Activated naive CD4-positive, alpha-beta T cell treated with anti-CD3 and anti-CD28 coated beads, Interleukin-2, amount 10 ng/mL, durations not matched to agents 7 days and 5 days (primary cell): Measurements from ENCODE around the gene CPZ.
"Not testable (repeated sequence)": the region's sequence is repeated elsewhere in the genome, so short reads cannot be mapped to it uniquely, and the experiment has no call there.

Source experiments
- CTCF ChIA-PET: fragments of 350-600 bp; sonication (Branson Sonifier 250); formaldehyde crosslinking; loops from one replicate; lab custom pipeline; 2021; ENCODE audit warnings: antibody characterized with exemption; lab: Charles Lee
- DNase-seq: peaks from one replicate; pipeline ENCODE4 v3.0.0-alpha.2; 2020
- H3K27ac Mint-ChIP-seq: one replicate; pipeline ENCODE4 v1.8.0; 2021; ENCODE audit warnings: mild to moderate bottlenecking, moderate library complexity, mixed read lengths
- H3K27me3 Mint-ChIP-seq: one replicate; pipeline ENCODE4 v1.8.0; 2021; ENCODE audit warnings: mild to moderate bottlenecking, mixed read lengths
- H3K36me3 Mint-ChIP-seq: one replicate; pipeline ENCODE4 v1.8.0; 2021; ENCODE audit warnings: mixed read lengths
- H3K4me1 Mint-ChIP-seq: one replicate; pipeline ENCODE4 v1.8.0; 2021; ENCODE audit warnings: mixed read lengths
- H3K4me3 Mint-ChIP-seq: one replicate; pipeline ENCODE4 v1.8.0; 2021; ENCODE audit warnings: mild to moderate bottlenecking, moderate library complexity, mixed read lengths
- H3K9me3 Mint-ChIP-seq: one replicate; pipeline ENCODE4 v1.8.0; 2021; ENCODE audit warnings: mixed read lengths

CPZ gene

DNA sequence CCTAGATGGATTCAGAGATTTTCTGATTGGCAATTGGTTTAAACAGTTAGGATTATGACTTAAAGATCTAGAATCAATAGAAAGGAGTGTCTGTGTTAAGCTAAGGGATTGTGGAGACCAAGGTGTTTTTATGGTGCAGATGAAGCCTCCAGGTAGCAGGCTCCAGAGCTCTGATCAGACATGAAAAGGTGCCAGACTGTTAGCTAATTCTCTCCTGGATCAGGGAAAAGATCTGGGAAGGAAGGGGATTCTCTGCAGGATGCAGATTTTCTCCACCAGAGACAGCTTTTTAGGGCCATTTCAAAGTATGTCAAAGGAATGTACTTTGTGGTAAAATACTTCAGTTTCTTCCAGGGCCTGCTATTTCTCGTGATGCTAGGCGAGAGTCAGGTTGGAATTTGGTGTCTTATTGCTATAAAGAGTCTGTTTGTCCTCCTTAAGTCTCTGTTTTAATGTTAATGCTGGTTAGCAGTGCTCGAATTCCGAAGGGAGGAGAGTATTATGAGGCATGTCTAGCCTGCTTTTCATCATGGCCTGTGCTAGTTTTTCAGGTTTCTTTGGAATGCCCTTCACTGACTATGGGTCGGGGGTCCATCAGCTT, 24.4 kb upstream of the CPZ start:
- no peaks in the 10 kb centered on the region for H3K4me1 Mint-ChIP-seq
- no peaks in the 10 kb centered on the region for H3K36me3 Mint-ChIP-seq
- CTCF ChIA-PET: no interaction called here
- no peak for DNase-seq
- no peaks in the 10 kb centered on the region for H3K9me3 Mint-ChIP-seq
- no peak overlapping the region for H3K4me3 Mint-ChIP-seq
- no peak overlapping the region for H3K27ac Mint-ChIP-seq
- no peaks in the 10 kb centered on the region for H3K27me3 Mint-ChIP-seq

DNA sequence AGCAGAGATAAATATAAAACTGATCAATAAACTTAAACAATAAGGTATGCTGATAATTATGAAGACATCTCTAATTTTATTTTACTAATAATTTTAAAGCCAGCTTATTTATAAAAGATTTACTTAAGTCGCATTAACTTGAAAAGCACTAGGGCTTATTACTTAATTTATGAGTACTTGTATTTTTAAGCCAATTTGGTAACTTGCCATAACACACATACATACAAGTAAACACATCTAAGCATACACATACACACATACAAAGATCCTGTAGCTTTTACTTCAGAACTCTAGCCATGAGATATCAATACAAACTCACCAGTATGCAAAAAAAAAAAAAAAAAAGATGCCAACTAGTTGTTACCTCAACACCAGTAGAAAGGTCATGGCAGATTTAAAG, 22.4 kb upstream of the CPZ start:
- Mint-ChIP-seq H3K4me1 (no peaks in the 10 kb centered on the region), H3K9me3 (no peaks in the 10 kb centered on the region), H3K27me3 (no peaks in the 10 kb centered on the region), H3K27ac (no peak overlapping the region), H3K4me3 (no peak overlapping the region), H3K36me3 (no peaks in the 10 kb centered on the region)
- CTCF ChIA-PET: no interaction called here
- DNase-seq: no peak

DNA sequence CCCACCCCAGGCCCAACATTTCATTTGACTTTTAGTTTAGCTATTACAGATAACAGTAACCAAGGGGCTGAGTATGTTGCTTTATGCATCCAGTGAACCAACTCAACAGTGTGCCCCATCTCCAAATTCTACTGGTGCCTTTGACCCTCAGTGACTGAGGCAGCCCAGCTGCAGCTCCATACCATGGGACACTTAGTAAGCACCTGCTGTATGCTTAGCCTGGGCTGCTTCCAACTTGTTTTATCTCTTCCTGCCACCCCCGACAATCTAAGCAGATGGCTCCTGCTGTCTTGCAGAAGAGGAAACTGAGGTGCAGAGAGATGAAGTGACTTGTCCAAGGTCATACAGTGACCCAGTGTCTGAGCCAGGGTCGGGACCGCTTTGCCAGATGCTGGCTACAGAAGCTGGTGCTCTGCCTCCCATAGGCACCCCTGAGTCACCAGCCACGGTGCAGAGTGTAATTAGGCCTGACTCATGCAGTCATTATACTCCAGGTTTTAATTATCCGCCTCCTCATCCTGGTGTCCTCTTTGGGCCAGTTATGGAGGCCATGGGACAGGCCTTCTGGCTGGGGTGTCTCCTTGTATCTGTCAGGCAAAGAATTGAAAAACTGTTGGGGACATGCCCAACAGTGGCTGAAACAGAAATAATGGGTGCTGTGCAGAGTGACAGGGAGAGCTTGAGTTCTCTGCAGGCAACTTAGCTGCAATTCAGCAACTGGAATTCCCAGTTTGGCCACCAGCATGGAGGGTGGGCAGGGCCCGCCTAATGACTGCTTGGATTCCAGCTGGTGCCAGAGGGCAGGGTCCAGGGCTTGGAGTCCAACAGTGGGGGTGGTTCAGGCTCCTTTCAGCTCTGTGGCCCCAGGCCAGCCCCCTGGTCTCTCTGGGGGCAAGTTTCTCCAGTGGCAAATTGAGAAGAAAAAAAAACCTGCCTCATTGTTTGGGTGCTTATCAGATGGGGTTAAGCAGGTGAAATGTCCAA, 20.6 kb upstream of the CPZ start:
- DNase-seq: no peak
- no peak overlapping the region for H3K4me3 Mint-ChIP-seq
- no peaks in the 10 kb centered on the region for H3K4me1 Mint-ChIP-seq
- H3K27ac Mint-ChIP-seq: no peak overlapping the region
- CTCF ChIA-PET: no interaction called here
- H3K36me3 Mint-ChIP-seq: no peaks in the 10 kb centered on the region
- H3K27me3 Mint-ChIP-seq: no peaks in the 10 kb centered on the region
- H3K9me3 Mint-ChIP-seq: no peaks in the 10 kb centered on the region

DNA sequence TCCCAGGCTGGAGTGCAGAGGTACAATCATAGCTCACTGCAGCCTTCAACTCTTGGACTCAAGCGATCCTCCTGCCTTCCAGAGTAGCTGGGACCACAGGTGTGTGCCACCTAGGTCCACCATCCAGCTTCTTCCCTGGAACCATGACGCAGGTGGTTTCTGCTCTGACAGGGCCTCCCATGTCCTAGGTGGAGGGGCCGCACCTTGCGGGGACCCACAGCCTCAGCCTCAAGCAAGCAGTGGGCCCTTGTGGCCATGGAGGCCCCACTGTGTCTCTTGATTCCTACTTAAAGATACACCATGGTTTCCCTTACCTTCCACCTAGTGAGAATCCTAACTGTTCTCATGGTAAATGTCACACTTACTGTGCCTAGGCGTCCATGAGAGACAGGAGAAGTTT, 19.3 kb upstream of the CPZ start:
- Mint-ChIP-seq H3K27me3 (no peaks in the 10 kb centered on the region), H3K4me1 (no peaks in the 10 kb centered on the region), H3K9me3 (no peaks in the 10 kb centered on the region), H3K4me3 (no peak overlapping the region), H3K36me3 (no peaks in the 10 kb centered on the region), H3K27ac (no peak overlapping the region)
- CTCF ChIA-PET: no interaction called here
- DNase-seq: no peak

DNA sequence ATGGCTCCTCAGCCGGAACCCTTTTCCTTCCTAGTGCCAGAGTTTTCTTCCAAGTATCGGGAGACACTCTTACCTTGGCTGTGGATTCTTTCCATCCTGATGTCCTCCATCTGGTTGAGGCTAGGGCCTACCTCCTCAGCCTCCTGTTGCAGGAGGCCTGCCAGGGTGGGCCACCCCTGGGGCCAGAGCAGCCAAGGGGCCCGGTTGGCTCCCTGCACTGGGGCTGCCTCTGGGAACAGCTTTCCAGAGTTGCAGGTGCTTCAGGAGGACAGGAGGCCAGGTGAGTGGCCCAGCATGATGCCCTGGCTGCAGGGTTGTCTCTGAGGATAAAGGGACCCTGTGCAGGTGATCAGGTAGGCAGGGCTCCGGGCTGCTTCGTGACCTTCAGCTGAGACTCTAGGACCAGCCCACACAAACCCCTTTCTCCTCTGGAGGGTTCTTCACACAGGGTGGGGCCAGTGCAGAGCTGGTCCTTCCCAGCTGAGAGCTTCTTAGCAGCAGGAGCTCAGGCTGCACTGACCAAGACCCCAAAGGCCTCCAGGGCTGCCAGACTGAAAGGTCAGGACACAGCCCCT, 17.7 kb upstream of the CPZ start:
- Mint-ChIP-seq H3K27ac (no peak overlapping the region), H3K4me1 (no peaks in the 10 kb centered on the region), H3K27me3 (peaks cover 9% of the 10 kb centered on the region), H3K9me3 (no peaks in the 10 kb centered on the region), H3K4me3 (no peak overlapping the region), H3K36me3 (no peaks in the 10 kb centered on the region)
- DNase-seq: no peak
- CTCF ChIA-PET: no interaction called here

DNA sequence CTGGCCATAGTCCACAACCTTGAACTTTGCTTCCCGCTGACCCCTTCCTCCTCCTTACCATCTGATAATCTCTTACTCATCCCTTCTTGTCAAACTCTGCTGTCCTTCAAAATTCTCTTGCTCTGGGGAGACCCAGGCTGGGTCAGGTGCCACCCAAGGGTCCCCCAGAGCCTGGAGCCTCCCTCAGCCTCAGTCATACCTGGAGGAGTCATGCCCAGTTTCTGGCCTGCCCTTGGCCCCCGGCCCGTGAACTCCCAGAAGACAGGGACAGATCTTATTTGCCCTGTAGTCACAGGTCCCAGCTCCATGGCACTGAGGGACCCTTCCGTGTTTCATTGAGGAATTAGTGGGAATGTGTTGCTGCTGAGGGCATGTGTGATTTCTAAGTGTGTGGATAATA, 17.1 kb upstream of the CPZ start:
- peaks cover 15% of the 10 kb centered on the region for H3K27me3 Mint-ChIP-seq
- no peak overlapping the region for H3K27ac Mint-ChIP-seq
- H3K36me3 Mint-ChIP-seq: no peaks in the 10 kb centered on the region
- CTCF ChIA-PET: no interaction called here
- no peak for DNase-seq
- no peaks in the 10 kb centered on the region for H3K9me3 Mint-ChIP-seq
- H3K4me3 Mint-ChIP-seq: no peak overlapping the region
- H3K4me1 Mint-ChIP-seq: no peaks in the 10 kb centered on the region

DNA sequence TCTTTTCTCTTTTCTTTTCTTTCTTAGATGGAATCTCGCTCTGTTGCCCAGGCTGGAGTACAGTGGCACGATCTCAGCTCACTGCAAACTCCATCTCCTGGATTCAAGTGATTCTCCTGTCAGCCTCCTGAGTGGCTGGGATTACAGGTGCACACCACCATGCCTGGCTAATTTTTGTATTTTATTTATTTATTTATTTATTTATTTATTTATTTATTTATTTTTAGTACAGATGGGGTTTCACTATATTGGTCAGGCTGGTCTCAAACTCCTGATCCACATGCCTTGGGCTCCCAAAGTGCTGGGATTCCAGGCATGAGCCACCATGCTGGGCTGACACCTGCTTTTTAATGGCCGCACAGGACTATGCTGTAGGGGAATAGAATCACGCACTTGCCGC, 16.0 kb upstream of the CPZ start:
- H3K9me3 Mint-ChIP-seq, H3K4me1 Mint-ChIP-seq, H3K36me3 Mint-ChIP-seq, CTCF ChIA-PET, H3K27ac Mint-ChIP-seq, H3K4me3 Mint-ChIP-seq, DNase-seq: not testable (repeated sequence)
- peaks cover 23% of the 10 kb centered on the region for H3K27me3 Mint-ChIP-seq

GRCh38 chr4:8577046-8577445, 15.5 kb upstream of the CPZ start:
- DNase-seq: no peak
- no peak overlapping the region for H3K27ac Mint-ChIP-seq
- peaks cover 27% of the 10 kb centered on the region for H3K27me3 Mint-ChIP-seq
- H3K9me3 Mint-ChIP-seq: no peaks in the 10 kb centered on the region
- CTCF ChIA-PET: no interaction called here
- no peak overlapping the region for H3K4me3 Mint-ChIP-seq
- H3K36me3 Mint-ChIP-seq: no peaks in the 10 kb centered on the region
- H3K4me1 Mint-ChIP-seq: no peaks in the 10 kb centered on the region

DNA sequence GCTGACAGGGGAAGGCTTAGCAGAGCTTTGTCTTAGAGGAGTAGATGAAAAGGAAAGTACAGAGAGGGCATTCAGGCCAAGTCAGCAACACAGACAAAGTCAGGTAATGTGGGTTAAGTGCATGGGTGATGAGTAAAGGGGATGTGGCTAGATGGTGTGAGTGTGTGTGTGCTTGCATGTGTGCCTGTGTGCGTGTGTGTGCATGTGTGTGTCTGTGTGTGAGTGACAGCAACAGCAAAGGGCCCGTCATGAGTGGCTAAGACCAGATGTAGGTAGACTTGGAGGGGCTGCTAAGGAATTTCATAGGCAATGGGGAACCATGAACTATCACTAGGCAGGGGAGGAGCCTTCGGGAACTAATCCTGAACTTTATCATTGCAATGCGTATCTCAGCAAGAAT, 14.6 kb upstream of the CPZ start:
- CTCF ChIA-PET: no interaction called here
- H3K36me3 Mint-ChIP-seq: no peaks in the 10 kb centered on the region
- H3K27me3 Mint-ChIP-seq: peaks cover 31% of the 10 kb centered on the region
- H3K4me3 Mint-ChIP-seq: no peak overlapping the region
- no peak overlapping the region for H3K27ac Mint-ChIP-seq
- no peak for DNase-seq
- H3K9me3 Mint-ChIP-seq: no peaks in the 10 kb centered on the region
- H3K4me1 Mint-ChIP-seq: no peaks in the 10 kb centered on the region

DNA sequence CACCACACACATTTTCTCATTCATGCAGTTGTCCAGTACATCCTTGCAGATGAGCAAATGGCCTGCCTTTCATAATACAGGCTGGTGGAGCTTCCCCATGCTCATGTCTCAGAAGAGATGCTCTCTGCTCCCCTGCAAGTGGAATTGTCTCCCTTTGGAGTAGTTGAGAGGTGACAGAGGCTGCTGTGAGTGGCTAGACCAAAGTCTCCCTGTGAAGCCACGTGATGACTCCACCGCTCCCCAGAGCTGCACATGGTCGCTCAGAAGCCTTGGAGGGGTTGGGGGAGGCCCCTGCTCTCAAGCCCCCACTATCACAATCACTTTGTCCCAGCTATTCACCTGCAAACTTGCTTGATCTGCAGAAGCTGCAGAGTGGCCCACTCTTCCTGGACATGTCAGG, 13.8 kb upstream of the CPZ start:
- Mint-ChIP-seq H3K4me3 (no peak overlapping the region), H3K27me3 (peaks cover 31% of the 10 kb centered on the region), H3K4me1 (no peaks in the 10 kb centered on the region), H3K36me3 (no peaks in the 10 kb centered on the region), H3K9me3 (no peaks in the 10 kb centered on the region), H3K27ac (no peak overlapping the region)
- CTCF ChIA-PET: no interaction called here
- DNase-seq: no peak

DNA sequence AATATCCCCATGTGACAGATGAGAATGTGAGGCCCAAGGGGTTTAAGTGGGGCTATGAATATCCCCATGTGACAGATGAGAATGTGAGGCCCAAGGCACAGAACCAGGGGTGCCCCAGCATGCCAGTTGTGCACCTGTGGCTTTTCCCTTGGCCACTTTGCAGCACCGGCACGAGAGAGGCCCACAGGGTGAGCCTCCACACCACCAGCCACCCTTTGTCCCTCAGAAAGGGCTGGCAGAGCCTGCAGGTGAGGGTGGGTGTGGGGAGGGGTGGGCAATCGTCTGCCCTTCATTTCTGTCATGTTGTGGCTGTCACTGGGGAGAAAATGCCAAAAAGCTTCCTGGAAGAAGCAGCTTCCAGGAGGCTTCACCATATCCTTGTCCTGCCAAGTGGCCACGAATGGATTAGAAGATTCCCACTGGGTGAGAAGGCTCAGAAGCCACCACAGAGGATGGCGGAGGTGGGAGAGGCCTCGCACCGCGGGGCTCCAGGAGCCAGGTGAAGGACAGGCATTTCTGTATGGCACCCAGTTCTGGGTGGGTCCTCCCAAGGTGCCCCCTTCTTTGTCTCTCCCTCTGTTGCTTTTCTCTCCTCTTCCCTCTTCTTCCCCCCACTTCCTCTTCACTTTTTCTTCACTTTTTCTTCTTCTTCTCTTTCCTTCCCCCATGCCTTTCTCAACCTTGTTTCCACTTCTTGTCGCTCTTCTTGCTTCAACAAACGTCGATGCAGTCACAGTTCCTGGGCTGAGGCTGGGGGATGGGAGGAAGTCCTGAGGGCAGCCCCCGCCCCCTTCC, 12.8 kb upstream of the CPZ start:
- H3K36me3 Mint-ChIP-seq: no peaks in the 10 kb centered on the region
- H3K4me1 Mint-ChIP-seq: no peaks in the 10 kb centered on the region
- H3K9me3 Mint-ChIP-seq: no peaks in the 10 kb centered on the region
- peaks cover 31% of the 10 kb centered on the region for H3K27me3 Mint-ChIP-seq
- H3K27ac Mint-ChIP-seq: no peak overlapping the region
- CTCF ChIA-PET: no interaction called here
- no peak overlapping the region for H3K4me3 Mint-ChIP-seq
- no peak for DNase-seq

DNA sequence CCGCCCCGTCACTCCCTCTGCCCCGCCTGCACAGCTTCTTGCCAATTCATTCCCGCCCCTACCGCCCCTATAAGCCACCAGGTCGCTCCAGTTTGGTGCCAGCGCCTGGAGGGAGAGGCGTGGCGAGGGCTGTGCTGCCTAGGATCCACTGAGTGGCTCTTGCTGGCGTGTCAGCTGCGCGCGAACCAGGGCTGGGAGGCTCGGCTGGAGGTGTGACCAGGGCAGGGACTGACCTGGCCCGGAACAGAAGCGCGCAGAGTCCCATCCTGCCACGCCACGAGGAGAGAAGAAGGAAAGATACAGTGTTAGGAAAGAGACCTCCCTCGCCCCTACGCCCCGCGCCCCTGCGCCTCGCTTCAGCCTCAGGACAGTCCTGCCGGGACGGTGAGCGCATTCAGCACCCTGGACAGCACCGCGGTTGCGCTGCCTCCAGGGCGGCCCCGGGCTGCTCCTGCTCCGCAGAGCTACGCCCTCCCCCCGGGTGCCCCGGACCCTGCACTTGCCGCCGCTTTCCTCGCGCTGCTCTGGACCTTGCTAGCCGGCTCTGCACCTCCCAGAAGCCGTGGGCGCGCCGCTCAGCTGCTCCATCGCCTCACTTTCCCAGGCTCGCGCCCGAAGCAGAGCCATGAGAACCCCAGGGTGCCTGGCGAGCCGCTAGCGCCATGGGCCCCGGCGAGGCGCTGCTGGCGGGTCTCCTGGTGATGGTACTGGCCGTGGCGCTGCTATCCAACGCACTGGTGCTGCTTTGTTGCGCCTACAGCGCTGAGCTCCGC, 12.1 kb upstream of the CPZ start, which contains the start of gene GPR78:
GPR78 (plus strand) TSS at position 72 of the 773 bp plus-strand sequence; CDS start at position 663, 591 bp downstream.
- H3K9me3 Mint-ChIP-seq: no peaks in the 10 kb centered on the region
- H3K36me3 Mint-ChIP-seq: no peaks in the 10 kb centered on the region
- no peaks in the 10 kb centered on the region for H3K4me1 Mint-ChIP-seq
- H3K27ac Mint-ChIP-seq: no peak within 1 kb of the TSS
- H3K27me3 Mint-ChIP-seq: peaks cover 31% of the 10 kb centered on the region
- CTCF ChIA-PET: no interaction called here
- H3K4me3 Mint-ChIP-seq: no peak within 1 kb of the TSS
- DNase-seq: peak; percentile 76

DNA sequence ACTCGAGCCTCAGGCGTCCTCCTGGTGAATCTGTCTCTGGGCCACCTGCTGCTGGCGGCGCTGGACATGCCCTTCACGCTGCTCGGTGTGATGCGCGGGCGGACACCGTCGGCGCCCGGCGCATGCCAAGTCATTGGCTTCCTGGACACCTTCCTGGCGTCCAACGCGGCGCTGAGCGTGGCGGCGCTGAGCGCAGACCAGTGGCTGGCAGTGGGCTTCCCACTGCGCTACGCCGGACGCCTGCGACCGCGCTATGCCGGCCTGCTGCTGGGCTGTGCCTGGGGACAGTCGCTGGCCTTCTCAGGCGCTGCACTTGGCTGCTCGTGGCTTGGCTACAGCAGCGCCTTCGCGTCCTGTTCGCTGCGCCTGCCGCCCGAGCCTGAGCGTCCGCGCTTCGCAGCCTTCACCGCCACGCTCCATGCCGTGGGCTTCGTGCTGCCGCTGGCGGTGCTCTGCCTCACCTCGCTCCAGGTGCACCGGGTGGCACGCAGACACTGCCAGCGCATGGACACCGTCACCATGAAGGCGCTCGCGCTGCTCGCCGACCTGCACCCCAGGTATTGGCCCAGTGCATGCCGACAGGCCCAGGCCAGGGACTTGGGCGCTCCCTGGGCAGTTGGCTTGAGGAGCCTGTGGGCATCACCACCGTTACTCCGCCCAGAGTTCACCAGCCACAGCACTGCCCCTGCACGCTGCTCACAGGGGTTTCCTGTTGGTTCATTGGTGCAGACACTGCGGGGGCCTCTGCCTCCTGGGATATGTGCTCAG, 11.3 kb upstream of the CPZ start:
- no peaks in the 10 kb centered on the region for H3K4me1 Mint-ChIP-seq
- no peaks in the 10 kb centered on the region for H3K9me3 Mint-ChIP-seq
- peak; percentile 11 for DNase-seq
- H3K36me3 Mint-ChIP-seq: no peaks in the 10 kb centered on the region
- no peak overlapping the region for H3K27ac Mint-ChIP-seq
- H3K27me3 Mint-ChIP-seq: peaks cover 31% of the 10 kb centered on the region
- CTCF ChIA-PET: no interaction called here
- H3K4me3 Mint-ChIP-seq: no peak overlapping the region
